ENCODE measurements around the gene BORCS5.
A peak's percentile ranks its signal among the peaks of the same experiment; 100 is the strongest.

The BORCS5 gene

GRCh38 chr12:12428961-12429657 is 72.2 kb downstream of the BORCS5 start:
- DNase-seq (ENCODE audit: low read depth in 2 of 2, low spot score in 1 of 2), result no peak

DNA sequence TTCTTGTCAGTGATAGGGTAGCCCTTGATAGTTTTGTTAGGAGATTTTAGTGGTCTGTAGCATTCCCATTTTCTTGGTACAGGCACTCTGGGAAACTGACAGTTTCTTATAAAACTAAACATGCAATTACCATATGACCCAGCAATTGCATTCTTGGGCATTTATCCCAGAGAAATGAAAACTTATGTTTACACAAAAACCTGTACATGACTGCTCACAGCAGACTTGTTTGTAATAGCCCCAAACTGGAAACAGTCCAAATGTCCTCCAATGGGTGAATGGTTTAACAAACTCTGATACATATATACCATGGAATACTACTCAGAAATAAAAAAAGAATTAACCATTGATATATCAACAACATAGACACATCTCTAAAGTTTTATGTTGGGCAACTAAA is 75.5 kb downstream of the BORCS5 start:
- DNase-seq (ENCODE audit: low read depth in 2 of 2, low spot score in 1 of 2), result no peak

GRCh38 chr12:12433203-12433731 is 76.4 kb downstream of the BORCS5 start:
- no peak for DNase-seq (ENCODE audit: low read depth in 2 of 2, low spot score in 1 of 2)

- DNase-seq (ENCODE audit: low read depth in 2 of 2, low spot score in 1 of 2), result no peak
These were observed 80.0 kb downstream of the BORCS5 start for GRCh38 chr12:12436831-12437345.

DNA sequence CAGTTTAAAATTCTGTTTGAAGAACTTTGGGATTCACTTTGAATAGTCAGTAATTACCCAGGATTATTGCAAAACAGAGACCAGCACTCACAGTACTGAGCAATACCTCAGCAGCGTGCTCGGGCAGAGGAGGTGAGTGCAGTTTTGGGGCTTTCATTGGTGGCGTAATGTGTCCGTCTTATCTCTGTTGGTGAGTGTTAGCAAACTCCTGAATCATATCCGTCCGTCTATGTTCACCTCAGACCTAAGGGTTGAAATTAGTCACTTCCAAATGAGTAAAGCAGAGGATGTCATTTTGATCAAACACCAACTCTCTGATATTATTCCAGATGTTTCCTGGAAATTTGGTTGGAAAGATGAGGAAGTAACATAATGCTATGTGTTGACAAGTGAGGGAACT is 82.8 kb downstream of the BORCS5 start:
- peak in 1 of 2 donors; percentile 24 for DNase-seq (ENCODE audit: low read depth in 2 of 2, low spot score in 1 of 2)

- no peak for DNase-seq (ENCODE audit: low read depth in 2 of 2, low spot score in 1 of 2)
These were observed 84.0 kb downstream of the BORCS5 start for GRCh38 chr12:12440784-12441428.

GRCh38 chr12:12441429-12441807 is 84.5 kb downstream of the BORCS5 start:
- DNase-seq (ENCODE audit: low read depth in 2 of 2, low spot score in 1 of 2), result no peak

- DNase-seq (ENCODE audit: low read depth in 2 of 2, low spot score in 1 of 2), result no peak
These were observed 85.1 kb downstream of the BORCS5 start for GRCh38 chr12:12441843-12442461.

DNA sequence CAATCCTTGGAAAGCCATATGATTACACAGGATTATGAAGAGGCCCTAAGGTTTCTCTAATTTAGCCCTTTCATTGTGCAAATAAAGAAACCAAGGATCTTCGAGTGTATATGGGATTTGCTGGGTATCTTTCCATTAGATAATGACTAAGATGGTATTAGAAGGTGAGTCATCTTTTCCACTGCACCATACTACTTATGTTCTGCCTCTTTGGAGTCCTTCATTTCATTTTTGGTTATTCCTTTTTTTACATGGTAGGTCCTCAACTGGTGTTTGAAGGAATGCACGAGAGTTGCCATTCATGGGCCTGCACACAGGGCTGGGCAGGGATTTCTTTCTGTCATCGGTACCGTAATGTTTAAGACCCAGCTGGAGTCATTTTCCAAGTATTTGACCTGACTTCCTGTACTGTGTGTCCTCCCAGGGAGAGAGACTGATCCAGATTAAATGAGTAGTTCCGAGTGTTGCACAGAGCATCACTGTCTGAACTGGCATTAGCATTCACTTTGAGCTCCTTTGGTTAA is 85.7 kb downstream of the BORCS5 start:
- no peak for DNase-seq (ENCODE audit: low read depth in 2 of 2, low spot score in 1 of 2)

DNA sequence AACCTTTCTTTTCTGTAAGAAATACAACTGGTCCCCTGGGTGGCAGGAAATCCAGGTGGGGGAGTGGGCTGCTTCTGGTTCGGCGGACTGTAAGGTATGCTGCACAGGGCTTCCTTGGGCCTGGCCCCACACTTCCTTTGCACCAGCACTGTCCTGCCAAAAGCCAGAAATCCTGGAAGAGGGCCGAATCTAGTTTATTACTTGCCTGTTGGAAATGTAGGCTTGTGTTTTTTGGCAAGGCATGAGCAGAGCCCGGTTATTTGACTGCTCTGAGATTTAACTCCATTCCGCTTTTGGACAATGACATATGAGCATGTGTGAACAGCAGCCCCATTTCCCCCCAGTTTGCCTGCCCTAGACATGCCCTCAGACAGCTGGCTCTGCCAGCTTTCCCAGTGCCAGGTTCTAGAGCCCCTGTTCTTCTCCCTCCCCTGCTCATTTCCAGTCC is 86.6 kb downstream of the BORCS5 start:
- no peak for DNase-seq (ENCODE audit: low read depth in 2 of 2, low spot score in 1 of 2)

GRCh38 chr12:12445165-12445881 is 88.4 kb downstream of the BORCS5 start:
- DNase-seq (ENCODE audit: low read depth in 2 of 2, low spot score in 1 of 2), result no peak

- DNase-seq (ENCODE audit: low read depth in 2 of 2, low spot score in 1 of 2), result no peak
These were observed 89.0 kb downstream of the BORCS5 start for GRCh38 chr12:12445882-12446181.

- no peak for DNase-seq (ENCODE audit: low read depth in 2 of 2, low spot score in 1 of 2)
These were observed 89.9 kb downstream of the BORCS5 start for GRCh38 chr12:12446786-12447185.

GRCh38 chr12:12447236-12447635 is 90.4 kb downstream of the BORCS5 start:
- DNase-seq (ENCODE audit: low read depth in 2 of 2, low spot score in 1 of 2), result no peak

GRCh38 chr12:12447837-12448236 is 91.0 kb downstream of the BORCS5 start:
- DNase-seq (ENCODE audit: low read depth in 2 of 2, low spot score in 1 of 2), result no peak

DNA sequence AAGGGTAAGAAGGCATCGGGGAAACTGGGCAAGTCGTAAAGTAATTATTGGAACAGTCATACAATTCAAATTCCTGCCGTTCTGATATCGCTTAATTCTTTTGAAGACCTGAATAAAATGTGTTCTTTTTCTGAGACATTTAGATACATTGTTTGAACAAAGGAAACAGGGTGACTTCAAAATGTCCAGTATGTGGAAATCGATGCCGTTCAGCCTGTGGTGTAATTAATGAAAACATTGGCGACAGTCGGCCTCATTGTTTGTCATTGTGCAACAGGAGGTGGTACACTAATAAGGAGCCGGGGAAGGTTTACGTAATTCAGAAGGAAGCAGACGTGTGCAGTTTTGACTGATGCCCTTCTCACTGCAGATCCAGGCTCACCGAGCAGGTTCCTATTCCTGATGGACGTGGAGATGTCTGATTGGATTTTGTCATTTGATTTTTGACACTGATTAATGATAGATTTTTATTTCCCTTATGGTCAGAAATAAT is 92.7 kb downstream of the BORCS5 start:
- no peak for DNase-seq (ENCODE audit: low read depth in 2 of 2, low spot score in 1 of 2)

GRCh38 chr12:12450043-12450471 is 93.2 kb downstream of the BORCS5 start:
- DNase-seq (ENCODE audit: low read depth in 2 of 2, low spot score in 1 of 2), result no peak

GRCh38 chr12:12451098-12451497 is 94.2 kb downstream of the BORCS5 start:
- DNase-seq (ENCODE audit: low read depth in 2 of 2, low spot score in 1 of 2), result no peak

GRCh38 chr12:12452326-12452902 is 95.5 kb downstream of the BORCS5 start:
- DNase-seq (ENCODE audit: low read depth in 2 of 2, low spot score in 1 of 2), result no peak

DNA sequence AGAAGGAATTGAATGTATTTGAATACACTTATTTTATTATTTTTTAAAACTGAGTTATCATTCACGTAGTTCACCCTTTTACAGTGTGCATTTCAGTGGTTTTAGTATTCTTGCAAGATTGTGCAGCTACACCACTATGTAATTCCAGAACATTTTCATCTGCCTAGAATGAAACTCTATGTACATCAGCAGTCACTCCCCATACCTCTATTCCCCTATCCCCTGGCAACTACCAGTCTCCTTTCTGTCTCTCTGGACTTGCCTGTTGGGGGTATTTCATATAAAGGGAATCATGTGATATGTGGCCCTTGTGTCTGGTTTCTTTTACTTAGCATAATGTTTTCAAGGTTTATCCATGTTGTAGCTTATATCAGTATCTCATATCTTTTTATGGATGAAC is 96.8 kb downstream of the BORCS5 start:
- DNase-seq (ENCODE audit: low read depth in 2 of 2, low spot score in 1 of 2), result no peak

GRCh38 chr12:12454315-12454714 is 97.4 kb downstream of the BORCS5 start:
- DNase-seq (ENCODE audit: low read depth in 2 of 2, low spot score in 1 of 2), result no peak

Measured in stimulated activated CD8-positive, alpha-beta memory T cell treated with anti-CD3 and anti-CD28 coated beads, Interleukin-4, amount 100 ng/mL, for 4 hours (primary cell).